Neuronal stem cell (in vitro differentiated cells): ENCODE data around the gene LCN1.

Experiments
- DNase-seq: peaks from one replicate; pipeline ENCODE4 v3.0.0-alpha.2; 2013; ENCODE audit warnings: low spot score
- H2AFZ ChIP-seq: one replicate; pipeline ENCODE4 v1.6.1; 2013; ENCODE audit warnings: mild to moderate bottlenecking, low read length, inconsistent platforms
- H2AK5ac ChIP-seq: 2 replicates; pipeline ENCODE4 v1.6.1; 2013; ENCODE audit warnings: low read depth, mild to moderate bottlenecking, inconsistent platforms, low read length, moderate library complexity, mixed read lengths
- H2BK120ac ChIP-seq: 2 replicates; pipeline ENCODE4 v1.6.1; 2013; ENCODE audit warnings: low read depth, mild to moderate bottlenecking, inconsistent platforms, low read length, moderate library complexity, mixed read lengths
- H2BK12ac ChIP-seq: one replicate; pipeline ENCODE4 v1.6.1; 2013; ENCODE audit warnings: low read length, inconsistent platforms
- H2BK15ac ChIP-seq: 2 replicates; pipeline ENCODE4 v1.6.1; 2013; ENCODE audit warnings: mild to moderate bottlenecking, low read length, inconsistent platforms, mixed read lengths
- H2BK5ac ChIP-seq: one replicate; pipeline ENCODE4 v1.6.1; 2013; ENCODE audit warnings: inconsistent platforms, mild to moderate bottlenecking, low read length, moderate library complexity
- H3K14ac ChIP-seq: one replicate; pipeline ENCODE4 v1.6.1; 2013; ENCODE audit warnings: low read length, inconsistent platforms
- H3K18ac ChIP-seq: 2 replicates; pipeline ENCODE4 v1.6.1; 2013; ENCODE audit warnings: low read length, inconsistent platforms
- H3K23ac ChIP-seq: 2 replicates; pipeline ENCODE4 v1.6.1; 2013; ENCODE audit warnings: low read depth, mild to moderate bottlenecking, mixed read lengths, low read length, inconsistent platforms; ENCODE audit not compliant: poor library complexity
- H3K27ac ChIP-seq: replicated peaks from 3 replicates; pipeline ENCODE4 v1.5.1; 2013; ENCODE audit warnings: low read length, inconsistent platforms
- H3K27me3 ChIP-seq, 3 experiments: 2 replicates each; pipeline ENCODE4 v1.6.1; 2013; ENCODE audit warnings: low read length in 3 of 3, mild to moderate bottlenecking in 2 of 3, inconsistent platforms in 1 of 3, low read depth in 1 of 3, mixed read lengths in 1 of 3, moderate library complexity in 1 of 3; ENCODE audit not compliant: control insufficient read depth in 3 of 3, insufficient read depth in 3 of 3
- H3K36me3 ChIP-seq, 2 donors: replicated peaks in 1 of 2; 2 replicates each; pipeline ENCODE4 v1.6.1; 2013; ENCODE audit warnings: low read length in 2 of 2; ENCODE audit not compliant: control insufficient read depth in 2 of 2, insufficient read depth in 2 of 2
- H3K4ac ChIP-seq: 2 replicates; pipeline ENCODE4 v1.6.1; 2013; ENCODE audit warnings: inconsistent platforms, mild to moderate bottlenecking, low read length, moderate library complexity
- H3K4me1 ChIP-seq, 2 donors: 1 replicate in 1 of 2; 2 replicates in 1 of 2; pipeline ENCODE4 v1.6.1; 2013; ENCODE audit warnings: low read length in 2 of 2, low read depth in 1 of 2; ENCODE audit not compliant: control insufficient read depth in 2 of 2, insufficient read depth in 1 of 2
- H3K4me2 ChIP-seq: one replicate; pipeline ENCODE4 v1.6.1; 2013; ENCODE audit warnings: mild to moderate bottlenecking, low read length, inconsistent platforms; ENCODE audit not compliant: insufficient read depth, poor library complexity, severe bottlenecking
- H3K4me3 ChIP-seq, 2 donors: 2 replicates each; pipeline ENCODE4 v1.5.1; 2013; ENCODE audit warnings: low read length in 2 of 2, mild to moderate bottlenecking in 2 of 2, inconsistent platforms in 1 of 2, moderate library complexity in 1 of 2
- H3K79me1 ChIP-seq: one replicate; pipeline ENCODE4 v1.6.1; 2013; ENCODE audit warnings: low read depth, mild to moderate bottlenecking, inconsistent platforms, low read length, moderate library complexity
- H3K9ac ChIP-seq: one replicate; pipeline ENCODE4 v1.6.1; 2013; ENCODE audit warnings: mild to moderate bottlenecking, low read depth, low read length, inconsistent platforms; ENCODE audit not compliant: poor library complexity
- H3K9me3 ChIP-seq, 2 donors: replicated peaks in 1 of 2; 2 replicates each; pipeline versions ENCODE3 to v1.6.1; 2013; ENCODE audit warnings: low read length in 2 of 2, mild to moderate bottlenecking in 2 of 2, inconsistent platforms in 1 of 2, low read depth in 1 of 2, mixed read lengths in 1 of 2, moderate library complexity in 1 of 2; ENCODE audit not compliant: control insufficient read depth in 2 of 2, insufficient read depth in 1 of 2
- H4K8ac ChIP-seq: one replicate; pipeline ENCODE4 v1.6.1; 2013; ENCODE audit warnings: low read depth, mild to moderate bottlenecking, inconsistent platforms, low read length, moderate library complexity
- H4K91ac ChIP-seq: one replicate; pipeline ENCODE4 v1.6.1; 2013; ENCODE audit warnings: low read length, low read depth, mild to moderate bottlenecking, inconsistent platforms; ENCODE audit not compliant: poor library complexity
- WGBS, 2 donors: extraction: QIAGEN DNeasy Blood & Tissue Kit; methylation state at CpG; one replicate each; pipeline ENCODE4 v1.1.7; 2013; ENCODE audit warnings: missing lambda C conversion rate in 2 of 2, mixed read lengths in 1 of 2; ENCODE audit not compliant: insufficient read length in 2 of 2, insufficient replicate concordance in 1 of 2; ENCODE audit errors: extremely low coverage in 2 of 2; 5-methylcytosine and 5-hydroxymethylcytosine counted together

Gene LCN1

GRCh38 chr9:135474915-135475314 lies 46.3 kb upstream of the LCN1 start:
- no peaks in the 10 kb centered on the region for H3K27me3 ChIP-seq
- WGBS, 2 donors: no CpG with 5 or more reads among the region's 12 CpGs
- H3K14ac ChIP-seq: no peak overlapping the region
- no peaks in the 10 kb centered on the region for H3K36me3 ChIP-seq
- H4K91ac ChIP-seq: no peak overlapping the region
- no peak overlapping the region for H3K4me2 ChIP-seq
- no peak overlapping the region for H4K8ac ChIP-seq
- H3K18ac ChIP-seq: no peak overlapping the region
- peaks cover 23 to 25% of the 10 kb centered on the region in 2 donors for H3K4me1 ChIP-seq
- no peak overlapping the region for H2BK120ac ChIP-seq
- no peak overlapping the region for H2AFZ ChIP-seq
- H3K4ac ChIP-seq: no peak overlapping the region
- no peak overlapping the region for H2BK12ac ChIP-seq
- no peak overlapping the region for H2BK5ac ChIP-seq
- no peak overlapping the region for H2AK5ac ChIP-seq
- no peak overlapping the region for H3K23ac ChIP-seq
- no peaks in the 10 kb centered on the region for H3K9me3 ChIP-seq
- H3K27ac ChIP-seq: no peak overlapping the region
- H2BK15ac ChIP-seq: no peak overlapping the region
- DNase-seq: no peak
- H3K79me1 ChIP-seq: no peaks in the 10 kb centered on the region
- H3K4me3 ChIP-seq: no peak overlapping the region
- H3K9ac ChIP-seq: no peak overlapping the region

- Histone ChIP-seq H4K8ac (no peak overlapping the region), H4K91ac (no peak overlapping the region), H3K9ac (no peak overlapping the region), H2AK5ac (peak overlapping the region; percentile 76), H2BK15ac (no peak overlapping the region), H2BK5ac (no peak overlapping the region), H3K18ac (peak overlapping the region; percentile 31), H3K4me2 (no peak overlapping the region), H3K4me1 (peaks cover 16 to 24% of the 10 kb centered on the region in 2 donors), H2BK12ac (no peak overlapping the region), H3K4ac (no peak overlapping the region), H3K23ac (no peak overlapping the region), H3K14ac (no peak overlapping the region), H3K27ac (no peak overlapping the region), H3K36me3 (no peaks in the 10 kb centered on the region), H2BK120ac (no peak overlapping the region), H3K4me3 (no peak overlapping the region), H3K9me3 (no peaks in the 10 kb centered on the region), H3K79me1 (peaks cover 8% of the 10 kb centered on the region), H2AFZ (no peak overlapping the region), H3K27me3 (no peaks in the 10 kb centered on the region)
- no CpG with 5 or more reads among the region's 10 CpGs for WGBS, 2 donors
- DNase-seq: no peak
Observed at GRCh38 chr9:135476561-135477355, 44.5 kb upstream of the LCN1 start.

- WGBS, 2 donors: no CpG with 5 or more reads among the region's 10 CpGs
- H2AK5ac ChIP-seq: no peak overlapping the region
- H3K9me3 ChIP-seq: peaks cover 0 to under 1% of the 10 kb centered on the region in 2 donors
- no peak for DNase-seq
- no peak overlapping the region for H2BK5ac ChIP-seq
- H4K8ac ChIP-seq: no peak overlapping the region
- no peak overlapping the region for H3K9ac ChIP-seq
- peaks cover 6 to 11% of the 10 kb centered on the region in 2 donors for H3K4me1 ChIP-seq
- peaks cover 10% of the 10 kb centered on the region for H3K79me1 ChIP-seq
- no peak overlapping the region for H2BK15ac ChIP-seq
- H3K14ac ChIP-seq: no peak overlapping the region
- H3K18ac ChIP-seq: no peak overlapping the region
- H3K4me2 ChIP-seq: no peak overlapping the region
- no peak overlapping the region for H2BK12ac ChIP-seq
- no peaks in the 10 kb centered on the region for H3K27me3 ChIP-seq
- H3K27ac ChIP-seq: no peak overlapping the region
- H3K36me3 ChIP-seq: peaks cover 3 to 8% of the 10 kb centered on the region in 2 donors
- H3K4ac ChIP-seq: no peak overlapping the region
- H3K4me3 ChIP-seq: no peak overlapping the region
- H4K91ac ChIP-seq: no peak overlapping the region
- no peak overlapping the region for H2AFZ ChIP-seq
- H3K23ac ChIP-seq: no peak overlapping the region
- no peak overlapping the region for H2BK120ac ChIP-seq
Observed at GRCh38 chr9:135478191-135478590, 43.0 kb upstream of the LCN1 start.

- H2BK15ac ChIP-seq: no peak overlapping the region
- peaks cover 10 to 15% of the 10 kb centered on the region in 2 donors for H3K36me3 ChIP-seq
- H2BK12ac ChIP-seq: no peak overlapping the region
- no CpG with 5 or more reads among the region's 64 CpGs for WGBS, 2 donors
- H3K14ac ChIP-seq: peak overlapping the region; percentile 56
- H2BK120ac ChIP-seq: no peak overlapping the region
- peak; percentile 30 for DNase-seq
- H4K8ac ChIP-seq: peak overlapping the region; percentile 92
- no peak overlapping the region for H2BK5ac ChIP-seq
- peak overlapping the region; percentile 97 for H3K18ac ChIP-seq
- H3K9ac ChIP-seq: peak overlapping the region; percentile 84
- H3K4ac ChIP-seq: no peak overlapping the region
- peak overlapping the region; percentile 90 for H2AFZ ChIP-seq
- H3K9me3 ChIP-seq: peaks cover 0 to 2% of the 10 kb centered on the region in 2 donors
- peak overlapping the region; percentile 94 for H2AK5ac ChIP-seq
- H3K4me2 ChIP-seq: peak overlapping the region; percentile 94
- no peak overlapping the region for H4K91ac ChIP-seq
- H3K4me1 ChIP-seq: peaks cover 6 to 11% of the 10 kb centered on the region in 2 donors
- no peak overlapping the region for H3K27ac ChIP-seq
- H3K27me3 ChIP-seq: no peaks in the 10 kb centered on the region
- H3K4me3 ChIP-seq: peak overlapping the region; percentile 86 to 90
- H3K79me1 ChIP-seq: peaks cover 11% of the 10 kb centered on the region
- H3K23ac ChIP-seq: no peak overlapping the region
Observed at GRCh38 chr9:135478829-135479468, 42.3 kb upstream of the LCN1 start.
